ENCODE measurements around the gene GRIK4. TPM values are rescaled to one million over a fixed set of nuclear protein-coding genes. Genes with fewer than 3 reads are reported as not detected.

GRIK4 gene
- total and polyA plus RNA-seq, 2 donors (not counting 3 experiments of a cell fraction or from before 2014, with no cell fraction given), result 0.81 to 1.6 TPM

DNA sequence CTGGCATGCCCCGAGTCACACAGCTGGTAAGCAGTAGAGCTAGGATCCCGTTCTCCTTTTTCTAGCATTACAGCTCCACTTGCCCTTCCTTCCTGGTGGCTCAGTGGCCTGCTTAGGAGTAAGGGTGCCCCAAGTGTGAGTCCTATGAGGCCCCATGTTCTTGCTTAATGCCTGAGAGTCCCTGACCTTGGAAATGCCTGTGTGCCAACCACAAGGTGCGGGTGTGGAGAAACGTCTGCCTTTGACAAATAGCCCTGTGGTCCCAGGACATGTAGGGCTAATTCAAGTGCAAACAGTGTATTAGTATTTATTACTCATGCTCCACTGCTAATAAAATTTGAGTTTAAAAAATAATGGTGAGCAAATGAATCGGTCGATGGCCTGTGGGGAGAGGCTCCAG, 18.4 kb downstream of the GRIK4 start:
- H3K27me3 ChIP-seq (ENCODE audit: control insufficient read depth in 2 of 2, insufficient read depth in 2 of 2, low read length in 2 of 2), result no peaks in the 10 kb centered on the region
- TF ChIP-seq FOS (IDR thresholded peaks at IDR 0.05; ENCODE audit: borderline replicate concordance, insufficient read depth, low read length) (no peak), EZH2 (IDR thresholded peaks at IDR 0.05; ENCODE audit: borderline replicate concordance, low read depth, low read length, severe bottlenecking) (no peak), MYC (IDR thresholded peaks at IDR 0.05; ENCODE audit: low read depth, low read length) (no peak), MAX (IDR thresholded peaks at IDR 0.05; ENCODE audit: insufficient read depth, insufficient read length) (no peak), POLR2A (IDR thresholded peaks at IDR 0.05; ENCODE audit: low read depth, low read length) (no peak), GATA2 (IDR thresholded peaks at IDR 0.05; ENCODE audit: insufficient read depth, insufficient read length, low read depth, low read length) (no peak), POLR2AphosphoS5 (IDR thresholded peaks at IDR 0.05; ENCODE audit: insufficient read depth, low read depth, low read length) (no peak), JUN (IDR thresholded peaks at IDR 0.05; ENCODE audit: borderline replicate concordance, insufficient read depth, insufficient read length, low read depth) (no peak)
- TF ChIP-seq, protein P1, sequence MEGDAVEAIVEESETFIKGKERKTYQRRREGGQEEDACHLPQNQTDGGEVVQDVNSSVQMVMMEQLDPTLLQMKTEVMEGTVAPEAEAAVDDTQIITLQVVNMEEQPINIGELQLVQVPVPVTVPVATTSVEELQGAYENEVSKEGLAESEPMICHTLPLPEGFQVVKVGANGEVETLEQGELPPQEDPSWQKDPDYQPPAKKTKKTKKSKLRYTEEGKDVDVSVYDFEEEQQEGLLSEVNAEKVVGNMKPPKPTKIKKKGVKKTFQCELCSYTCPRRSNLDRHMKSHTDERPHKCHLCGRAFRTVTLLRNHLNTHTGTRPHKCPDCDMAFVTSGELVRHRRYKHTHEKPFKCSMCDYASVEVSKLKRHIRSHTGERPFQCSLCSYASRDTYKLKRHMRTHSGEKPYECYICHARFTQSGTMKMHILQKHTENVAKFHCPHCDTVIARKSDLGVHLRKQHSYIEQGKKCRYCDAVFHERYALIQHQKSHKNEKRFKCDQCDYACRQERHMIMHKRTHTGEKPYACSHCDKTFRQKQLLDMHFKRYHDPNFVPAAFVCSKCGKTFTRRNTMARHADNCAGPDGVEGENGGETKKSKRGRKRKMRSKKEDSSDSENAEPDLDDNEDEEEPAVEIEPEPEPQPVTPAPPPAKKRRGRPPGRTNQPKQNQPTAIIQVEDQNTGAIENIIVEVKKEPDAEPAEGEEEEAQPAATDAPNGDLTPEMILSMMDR (IDR thresholded peaks at IDR 0.05; ENCODE audit: extremely low read depth in 1 of 2, insufficient read depth in 1 of 2, low read depth in 1 of 2, low read length in 2 of 2), result no peak
- BruUV-seq (replicated peaks), result no TSS peak
- H3K36me3 ChIP-seq (ENCODE audit: control insufficient read depth in 2 of 2, extremely low read depth in 1 of 2, insufficient read depth in 2 of 2, low read length in 2 of 2), result no peaks in the 10 kb centered on the region
- H3K4me2 ChIP-seq (ENCODE audit: insufficient read depth, low read length), result no peak overlapping the region
- no peak overlapping the region for H2AFZ ChIP-seq (ENCODE audit: low read depth, low read length)
- H3K4me1 ChIP-seq (ENCODE audit: control insufficient read depth, extremely low read depth, insufficient read depth, low read length), result no peaks in the 10 kb centered on the region
- H3K9me1 ChIP-seq (replicated peaks; ENCODE audit: control insufficient read depth, extremely low read depth, insufficient read depth, low read length), result no peaks in the 10 kb centered on the region
- no peak overlapping the region for H3K27ac ChIP-seq (ENCODE audit: insufficient read depth, low read depth, low read length)
- H3K4me3 ChIP-seq (replicated peaks in 1 of 3; ENCODE audit: insufficient read depth in 1 of 3, low read depth in 1 of 3, low read length in 3 of 3), result no peak overlapping the region
- no peaks in the 10 kb centered on the region for H3K9me3 ChIP-seq (replicated peaks; ENCODE audit: control insufficient read depth, insufficient read depth, low read length)
- FAIRE-seq (no peak), DNase-seq (ENCODE audit: low read depth, low spot score) (no peak)
- CTCF ChIA-PET, result no interaction called here
- H3K9ac ChIP-seq (replicated peaks; ENCODE audit: extremely low read depth, insufficient read depth, low read length), result no peak overlapping the region
- no peaks in the 10 kb centered on the region for H3K79me2 ChIP-seq (ENCODE audit: control insufficient read depth, insufficient read depth, low read length)
- intact Hi-C loops (cut with micrococcal nuclease) (no loop called here), dilution Hi-C loops (cut with MboI; ENCODE audit: extremely low pct_ligation_motif_present, low sequenced_read_pairs) (no loop called here)
- POLR2A ChIA-PET, result no interaction called here
- H4K20me1 ChIP-seq (replicated peaks; ENCODE audit: control insufficient read depth, extremely low read depth, insufficient read depth, low read length), result no peaks in the 10 kb centered on the region
